ENCODE results near the gene NSFL1C. TPM values are rescaled to one million over a fixed set of nuclear protein-coding genes. Genes with fewer than 3 reads are reported as not detected.

Gene NSFL1C
- total and polyA plus RNA-seq, 9 of the 15 experiments (the other 6 are each of a cell fraction or from before 2014, with no cell fraction given), result 20.8 to 119 (median 47.0) TPM

- TF ChIP-seq MNT (conservative IDR thresholded peaks at IDR 0.05), result 0 out of 4 replicates have a peak, but pooled peaks of 1 of the 2 experiments have one; percentile 35
- TF ChIP-seq ZNF584 (CRISPR knock-in tag; IDR thresholded peaks at IDR 0.05; ENCODE audit: low read depth), result 0 out of 2 replicates have a peak, but pooled peaks have one; percentile 34
- TF ChIP-seq DACH1 (IDR thresholded peaks at IDR 0.05; ENCODE audit: partially characterized antibody), result no peak
- 0 out of 2 replicates have a peak, but pooled peaks have one; percentile 63 for TF ChIP-seq ZNF24 (IDR thresholded peaks at IDR 0.05)
- no peak for TF ChIP-seq ZBTB1 (CRISPR knock-in tag; IDR thresholded peaks at IDR 0.05; ENCODE audit: borderline replicate concordance, low read depth)
- TF ChIP-seq ETV1 (tag; conservative IDR thresholded peaks at IDR 0.05; ENCODE audit: low read depth), result peak; percentile 74
- TF ChIP-seq SMAD4 (CRISPR knock-in tag; conservative IDR thresholded peaks at IDR 0.05), result peak; percentile 92
- TF ChIP-seq ELF2 (CRISPR knock-in tag; IDR thresholded peaks at IDR 0.05), result no peak
- peak; percentile 60; the same call in 1 of the 2 replicates for TF ChIP-seq MTA1 (IDR thresholded peaks at IDR 0.05; ENCODE audit: borderline replicate concordance)
- peak; percentile 27; the same call in 1 of the 2 replicates for TF ChIP-seq MAX (CRISPR knock-in tag; IDR thresholded peaks at IDR 0.05)
- TF ChIP-seq JUND (IDR thresholded peaks at IDR 0.05; ENCODE audit: borderline replicate concordance, low read depth, low read length), result peak; percentile 100
- TF ChIP-seq JUND (tag; IDR thresholded peaks at IDR 0.05; ENCODE audit: borderline replicate concordance, low read depth, low read length), result peak; percentile 100
- TF ChIP-seq TGIF2 (CRISPR knock-in tag; IDR thresholded peaks at IDR 0.05), result no peak
- TF ChIP-seq ETV6 (IDR thresholded peaks at IDR 0.05; ENCODE audit: borderline replicate concordance in 1 of 2, low read depth in 2 of 2, low read length in 1 of 2), result peak; percentile 97 to 98
- TF ChIP-seq ETV6 (CRISPR knock-in tag; IDR thresholded peaks at IDR 0.05; ENCODE audit: borderline replicate concordance), result no peak; the same call in 1 of the 2 replicates
- TF ChIP-seq CREM (IDR thresholded peaks at IDR 0.05; ENCODE audit: low read depth), result peak; percentile 73
- TF ChIP-seq SOX6 (IDR thresholded peaks at IDR 0.05), result peak; percentile 45; the same call in 1 of the 2 replicates
- peak; percentile 100 for TF ChIP-seq FOSL1 (tag; conservative IDR thresholded peaks at IDR 0.05)
- TF ChIP-seq ZNF274 (IDR thresholded peaks at IDR 0.05; ENCODE audit: borderline replicate concordance, low read depth, low read length), result no peak
- 0 out of 2 replicates have a peak, but pooled peaks have one; percentile 14 for TF ChIP-seq CXXC5 (CRISPR knock-in tag; IDR thresholded peaks at IDR 0.05)
- no peak for TF ChIP-seq BMI1 (IDR thresholded peaks at IDR 0.05; ENCODE audit: low read length)
- peak in 1 of 2 experiments; percentile 48; a peak in 1 of 4 replicates for TF ChIP-seq FOXK2 (conservative IDR thresholded peaks at IDR 0.05 in 1 of 2, IDR thresholded peaks at IDR 0.05 in 1 of 2; ENCODE audit: low read depth in 2 of 2)
- TF ChIP-seq TOE1 (IDR thresholded peaks at IDR 0.05; ENCODE audit: borderline replicate concordance), result peak; percentile 54; the same call in 1 of the 2 replicates
- no peak for TF ChIP-seq TOE1 (CRISPR knock-in tag; IDR thresholded peaks at IDR 0.05; ENCODE audit: borderline replicate concordance, low read depth)
- 0 out of 2 replicates have a peak, but pooled peaks have one; percentile 25 for TF ChIP-seq RNF2 (IDR thresholded peaks at IDR 0.05)
- TF ChIP-seq TFAP4 (CRISPR knock-in tag; IDR thresholded peaks at IDR 0.05; ENCODE audit: borderline replicate concordance), result peak; percentile 47; the same call in 1 of the 2 replicates
- TF ChIP-seq GATAD2A (IDR thresholded peaks at IDR 0.05), result 0 out of 2 replicates have a peak, but pooled peaks have one; percentile 39
Observed at GRCh38 chr20:1415667-1416468, 50.8 kb downstream of the NSFL1C start (continued).
